ENCODE measurements around the gene SYNDIG1.

- TF ChIP-seq CTCF (IDR thresholded peaks at IDR 0.05) (no peak), USF2 (IDR thresholded peaks at IDR 0.05) (no peak), CBX8 (IDR thresholded peaks at IDR 0.05) (no peak), HDAC2 (IDR thresholded peaks at IDR 0.05) (no peak), RARB (CRISPR knock-in tag; IDR thresholded peaks at IDR 0.05) (no peak), EP300 (IDR thresholded peaks at IDR 0.05) (no peak), HES2 (IDR thresholded peaks at IDR 0.05) (no peak), POLR2A (IDR thresholded peaks at IDR 0.05; ENCODE audit: low read length) (no peak), RFX5 (IDR thresholded peaks at IDR 0.05) (no peak), ELK1 (IDR thresholded peaks at IDR 0.05; ENCODE audit: low read depth, low read length) (no peak)
Measured at GRCh38 chr20:24519476-24519875, 50.0 kb downstream of the SYNDIG1 start.
